CD4-positive, alpha-beta T cell treated with Interleukin-15 for 1 hour (primary cell): ENCODE measurements around the gene NEXN.

ENCODE experiments used
- DNase-seq: peaks from one replicate; pipeline ENCODE4 v3.0.0-alpha.2; 2020

Gene NEXN

GRCh38 chr1:77888081-77888780 lies at the start of gene NEXN:
Gene NEXN (plus strand): TSS chr1:77888624. CDS start chr1:77916107, 27,483 bp downstream.
- no peak for DNase-seq

- no peak for DNase-seq
These were observed 46.9 kb upstream of the NEXN start for GRCh38 chr1:77841574-77841973.

- DNase-seq: no peak
These were observed 42.5 kb upstream of the NEXN start for GRCh38 chr1:77845951-77846350.

- DNase-seq: no peak
These were observed 41.5 kb upstream of the NEXN start for GRCh38 chr1:77846966-77847365.

GRCh38 chr1:77847621-77848080 lies 40.8 kb upstream of the NEXN start:
- no peak for DNase-seq

GRCh38 chr1:77850082-77850481 lies 38.3 kb upstream of the NEXN start:
- no peak for DNase-seq

GRCh38 chr1:77857552-77857951 lies 30.9 kb upstream of the NEXN start:
- DNase-seq: no peak

- DNase-seq: no peak
These were observed 29.7 kb upstream of the NEXN start for GRCh38 chr1:77858725-77859124.

GRCh38 chr1:77859248-77859647 lies 29.2 kb upstream of the NEXN start:
- no peak for DNase-seq

GRCh38 chr1:77866296-77866695 lies 22.1 kb upstream of the NEXN start:
- no peak for DNase-seq

- DNase-seq: no peak
These were observed 15.8 kb upstream of the NEXN start for GRCh38 chr1:77872645-77873044.

- no peak for DNase-seq
These were observed 15.0 kb upstream of the NEXN start for GRCh38 chr1:77873461-77873860.

- DNase-seq: no peak
These were observed 13.5 kb upstream of the NEXN start for GRCh38 chr1:77874804-77875445.

- no peak for DNase-seq
These were observed 11.5 kb upstream of the NEXN start for GRCh38 chr1:77876884-77877283.

GRCh38 chr1:77881061-77881460 lies 7.4 kb upstream of the NEXN start:
- DNase-seq: no peak

GRCh38 chr1:77882411-77882810 lies 6.0 kb upstream of the NEXN start:
- DNase-seq: no peak

GRCh38 chr1:77888781-77889642 lies 588 bp downstream of the NEXN start:
- no peak for DNase-seq

GRCh38 chr1:77889671-77890070 lies 1.2 kb downstream of the NEXN start:
- DNase-seq: no peak

- no peak for DNase-seq
These were observed 2.8 kb downstream of the NEXN start for GRCh38 chr1:77891200-77891599.

- DNase-seq: no peak
These were observed 11.4 kb downstream of the NEXN start for GRCh38 chr1:77899647-77900320.

- DNase-seq: no peak
These were observed 12.4 kb downstream of the NEXN start for GRCh38 chr1:77900687-77901293.

GRCh38 chr1:77905603-77906002 lies 17.2 kb downstream of the NEXN start:
- DNase-seq: no peak
